ENCODE results near the gene GALNT1.

The GALNT1 gene

GRCh38 chr18:35618696-35619095 lies 37.2 kb downstream of the GALNT1 start:
- DNase-seq (ENCODE audit: low read depth) = no peak

- no peak for DNase-seq (ENCODE audit: low read depth)
These were observed 37.9 kb downstream of the GALNT1 start for GRCh38 chr18:35619464-35619863.

DNA sequence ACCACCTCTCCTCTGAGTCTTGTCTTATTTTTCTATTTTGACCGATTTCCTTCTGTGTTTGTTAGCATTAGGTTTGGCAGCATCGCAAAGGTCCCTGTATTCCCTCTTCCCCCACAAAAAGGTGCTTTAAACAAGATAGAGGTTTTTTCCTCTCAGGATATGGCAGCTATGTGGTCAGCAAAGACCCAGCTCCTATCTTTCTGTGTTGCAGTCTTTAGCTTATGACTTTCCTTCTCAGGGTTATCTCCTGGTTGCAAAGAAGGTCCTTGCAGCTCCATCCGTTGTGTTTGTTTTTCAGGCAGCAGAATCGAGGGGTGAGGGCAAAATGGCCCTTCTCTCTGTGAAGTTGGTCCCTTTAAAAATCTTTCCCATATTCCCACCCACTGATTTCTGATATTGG lies 38.4 kb downstream of the GALNT1 start:
- DNase-seq (ENCODE audit: low read depth) = no peak

GRCh38 chr18:35620765-35621164 lies 39.2 kb downstream of the GALNT1 start:
- no peak for DNase-seq (ENCODE audit: low read depth)

DNA sequence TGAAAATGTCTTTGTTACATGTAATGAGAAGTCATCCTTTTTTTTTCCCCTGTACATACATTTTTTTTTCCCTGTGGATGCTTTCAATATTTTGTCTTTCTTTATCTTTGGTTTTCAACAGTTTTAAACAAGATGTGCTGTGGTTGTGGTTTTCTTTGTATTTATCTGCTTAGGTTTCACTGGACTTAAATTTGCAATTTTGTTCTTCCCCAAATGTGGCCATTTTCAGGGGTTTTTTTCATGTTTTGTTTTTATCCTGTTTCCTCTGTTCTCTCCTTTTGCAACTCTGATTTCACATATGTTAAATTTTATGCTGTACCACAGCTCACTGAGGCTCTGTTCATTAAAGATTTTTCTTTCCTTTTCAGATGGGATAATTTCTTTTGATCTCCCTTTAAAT lies 41.7 kb downstream of the GALNT1 start:
- no peak for DNase-seq (ENCODE audit: low read depth)

- DNase-seq (ENCODE audit: low read depth) = no peak
These were observed 42.6 kb downstream of the GALNT1 start for GRCh38 chr18:35624146-35624545.

- DNase-seq (ENCODE audit: low read depth) = no peak
These were observed 43.7 kb downstream of the GALNT1 start for GRCh38 chr18:35625232-35625631.

- DNase-seq (ENCODE audit: low read depth) = no peak
These were observed 52.2 kb downstream of the GALNT1 start for GRCh38 chr18:35633761-35634160.

DNA sequence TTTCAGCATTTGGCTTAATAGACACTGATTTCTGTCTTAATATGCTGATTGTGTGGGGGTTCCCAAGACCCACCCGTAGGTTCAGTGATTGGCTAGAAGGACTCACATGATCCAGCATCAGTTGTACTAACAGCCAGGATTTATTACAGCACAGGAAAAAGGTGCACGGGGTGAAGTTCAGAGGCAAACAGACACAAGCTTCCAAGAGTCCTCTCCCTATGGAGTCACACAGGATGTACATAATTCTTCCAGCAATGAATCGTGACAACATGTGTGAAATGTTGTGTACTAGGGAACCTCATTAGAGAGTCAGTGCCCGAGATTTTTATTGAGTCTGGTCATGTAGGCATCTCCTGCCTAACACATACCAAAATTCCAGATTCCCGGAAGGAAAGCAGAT lies 52.8 kb downstream of the GALNT1 start:
- no peak for DNase-seq (ENCODE audit: low read depth)

- no peak for DNase-seq (ENCODE audit: low read depth)
These were observed 53.6 kb downstream of the GALNT1 start for GRCh38 chr18:35635170-35635569.

DNA sequence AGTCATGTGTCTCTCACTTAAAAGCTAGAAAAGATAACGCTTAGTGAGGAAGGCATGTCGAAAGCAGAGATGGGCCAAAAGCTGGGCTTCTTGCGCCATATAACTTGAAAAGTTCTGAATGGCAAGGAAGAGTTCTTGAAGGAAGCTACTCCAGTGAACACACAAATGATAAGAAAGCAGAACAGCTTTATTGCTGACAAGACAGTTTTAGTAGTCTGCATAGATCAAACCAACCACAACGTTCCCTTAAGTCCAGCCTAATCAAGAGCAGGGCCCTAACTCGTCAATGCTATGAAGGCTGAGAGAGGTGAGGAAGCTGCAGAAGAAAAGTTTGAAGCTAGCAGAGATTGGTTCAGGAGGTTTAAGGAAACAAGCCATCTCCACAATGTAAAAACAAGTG lies 55.7 kb downstream of the GALNT1 start:
- DNase-seq (ENCODE audit: low read depth) = no peak

- no peak for DNase-seq (ENCODE audit: low read depth)
These were observed 57.8 kb downstream of the GALNT1 start for GRCh38 chr18:35639296-35639695.

GRCh38 chr18:35641467-35641866 lies 59.9 kb downstream of the GALNT1 start:
- no peak for DNase-seq (ENCODE audit: low read depth)

DNA sequence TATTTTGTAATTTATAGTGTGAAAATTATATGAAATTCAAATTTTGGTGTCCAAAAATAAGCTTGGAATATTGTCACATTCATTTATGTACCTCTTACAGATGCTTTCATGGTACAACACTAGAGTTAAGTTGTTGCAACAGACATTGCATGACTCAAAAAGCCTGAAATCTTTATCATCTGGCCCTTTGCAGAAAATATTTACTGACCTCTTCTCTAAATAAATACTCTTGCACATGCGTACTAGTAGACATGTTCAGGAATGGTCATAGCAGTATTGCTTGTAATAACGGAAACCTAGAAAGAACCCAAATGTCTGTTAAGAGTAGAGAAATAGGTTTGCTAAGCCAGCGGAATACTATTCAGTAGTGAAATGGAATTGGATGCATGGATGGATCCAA lies 60.4 kb downstream of the GALNT1 start:
- no peak for DNase-seq (ENCODE audit: low read depth)

DNA sequence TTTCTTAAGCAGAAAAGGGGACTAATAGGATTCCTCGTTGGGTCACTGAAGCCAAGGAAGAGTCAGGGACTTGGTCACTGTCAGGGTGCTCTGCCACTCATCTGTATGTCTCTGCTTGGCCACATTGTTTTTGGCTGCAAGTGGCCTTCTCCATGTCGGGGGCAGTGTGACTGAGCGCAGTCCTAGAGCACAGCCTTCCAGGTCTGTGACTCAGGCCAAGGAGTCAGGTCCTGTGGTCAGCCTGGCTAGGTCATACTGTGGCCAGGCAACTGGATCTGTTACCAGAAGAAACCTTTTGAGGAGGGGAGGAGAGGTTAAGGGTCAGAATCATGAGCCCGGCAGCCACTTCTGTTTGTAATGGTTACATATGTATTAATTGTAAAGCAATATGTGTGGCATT lies 61.3 kb downstream of the GALNT1 start:
- no peak for DNase-seq (ENCODE audit: low read depth)

DNA sequence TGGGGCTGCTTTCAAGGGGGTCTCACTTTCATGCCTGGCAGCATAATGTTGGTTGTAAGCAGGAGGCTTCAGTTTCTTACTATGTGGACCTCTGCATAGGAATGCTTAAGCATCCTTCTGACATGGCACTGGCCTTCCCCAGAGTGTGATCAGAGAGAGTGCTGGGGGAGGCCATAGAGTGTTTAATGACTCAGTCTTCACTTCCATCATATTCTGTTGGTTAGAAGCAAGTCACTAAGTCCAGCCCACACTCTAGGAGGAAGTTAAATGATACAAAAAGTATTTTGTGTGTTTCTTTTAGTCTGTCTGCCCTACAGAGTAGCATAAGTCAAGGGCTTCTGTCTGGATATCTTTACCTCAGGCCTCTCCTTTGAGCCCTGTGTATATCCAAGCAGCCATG lies 64.9 kb downstream of the GALNT1 start:
- no peak for DNase-seq (ENCODE audit: low read depth)

DNA sequence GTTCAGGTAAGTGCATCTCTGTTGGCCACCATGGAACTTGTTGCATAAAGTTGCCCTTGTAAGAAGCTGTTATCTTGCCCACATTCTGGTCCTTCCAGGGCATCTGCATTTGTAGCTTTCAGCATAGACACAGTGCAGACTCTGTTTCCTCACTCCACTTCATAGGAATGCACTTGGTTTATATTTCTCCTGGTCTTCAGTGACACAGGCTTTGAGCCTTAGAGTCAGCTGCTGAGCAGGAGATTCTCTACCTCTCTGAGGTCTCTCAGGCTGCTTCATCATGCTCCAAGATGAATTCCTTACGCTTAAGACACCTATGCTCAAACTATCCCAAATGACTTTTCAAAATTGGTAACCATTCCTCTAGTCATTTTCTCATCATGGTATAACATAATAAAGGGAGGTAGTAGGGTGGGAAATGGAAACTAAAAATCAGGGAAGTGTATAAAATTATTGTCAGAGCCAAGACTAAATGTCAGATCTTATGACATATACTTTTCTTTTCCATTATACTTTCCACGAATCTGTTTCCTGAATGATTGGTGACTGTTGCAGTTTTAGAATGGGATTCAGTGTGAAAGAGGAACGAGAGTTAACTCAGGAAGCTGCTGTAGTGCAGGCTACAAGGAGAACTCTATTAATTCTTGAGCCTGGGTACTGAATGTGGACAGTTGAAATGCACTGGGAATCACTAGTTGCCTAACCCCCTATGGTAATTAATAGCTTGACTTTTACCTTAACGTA lies 72.0 kb downstream of the GALNT1 start:
- no peak for DNase-seq (ENCODE audit: low read depth)

DNA sequence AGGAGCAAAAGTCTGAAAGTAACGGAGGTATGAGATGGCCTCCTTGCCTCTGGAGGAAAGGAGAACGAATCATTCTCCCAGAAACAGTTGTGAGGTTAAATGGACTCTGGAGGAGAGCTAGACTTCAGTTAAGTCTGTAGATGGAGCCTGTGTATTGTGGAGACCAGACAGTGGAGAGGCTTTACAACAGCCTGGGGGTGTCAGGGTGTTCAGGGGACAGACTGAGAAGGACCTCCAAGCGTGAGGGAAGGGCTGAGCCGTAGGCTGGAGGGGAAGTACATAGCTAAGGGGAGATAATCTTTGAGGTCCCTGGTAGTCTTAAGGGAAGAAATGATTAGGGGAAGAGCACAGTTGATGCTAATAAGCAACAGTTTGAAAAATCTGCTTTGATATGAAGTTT lies 76.6 kb downstream of the GALNT1 start:
- no peak for DNase-seq (ENCODE audit: low read depth)

GRCh38 chr18:35661483-35662146 lies 80.1 kb downstream of the GALNT1 start:
- no peak for DNase-seq (ENCODE audit: low read depth)

- DNase-seq (ENCODE audit: low read depth) = no peak
These were observed 80.9 kb downstream of the GALNT1 start for GRCh38 chr18:35662293-35663062.

GRCh38 chr18:35671966-35672603 lies 90.5 kb downstream of the GALNT1 start:
- DNase-seq (ENCODE audit: low read depth) = no peak

DNA sequence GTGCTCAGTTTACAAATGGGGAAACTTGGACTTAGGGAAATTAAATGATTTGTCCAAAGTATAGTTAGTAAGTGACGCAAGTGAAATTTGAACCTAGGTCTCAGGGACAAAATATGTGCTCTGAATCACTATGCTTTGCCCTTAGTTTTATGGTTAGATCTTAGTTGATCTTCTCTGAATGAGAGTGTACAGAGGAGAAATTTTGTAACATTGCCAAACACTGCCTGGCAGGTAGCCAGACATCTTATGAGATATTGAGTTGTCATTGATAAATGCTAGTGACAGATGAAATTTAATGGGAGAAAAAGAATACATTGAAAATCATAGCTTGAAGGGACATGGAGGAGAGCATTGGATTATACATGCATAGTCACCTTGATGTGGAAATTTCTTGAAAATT lies 91.4 kb downstream of the GALNT1 start:
- DNase-seq (ENCODE audit: low read depth) = no peak

DNA sequence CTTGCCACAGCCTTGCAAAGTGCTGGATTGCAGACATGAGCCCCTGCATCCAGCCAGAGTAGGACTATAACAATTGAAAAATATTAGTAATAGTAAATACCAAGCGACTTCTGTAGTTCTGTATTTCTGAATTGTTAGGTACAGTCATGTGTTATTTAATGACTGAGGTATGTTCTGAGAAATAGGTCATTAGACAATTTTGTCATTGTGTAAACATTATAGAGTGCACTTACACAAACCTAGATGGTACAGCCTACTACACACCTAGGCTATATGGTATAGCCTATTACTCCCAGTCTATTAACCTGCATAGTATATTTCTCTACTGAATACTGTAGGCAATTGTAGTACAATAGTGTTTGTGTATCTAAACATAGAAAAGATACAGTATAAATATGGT lies 92.1 kb downstream of the GALNT1 start:
- DNase-seq (ENCODE audit: low read depth) = no peak

Data from stimulated activated CD8-positive, alpha-beta memory T cell treated with anti-CD3 and anti-CD28 coated beads, Interleukin-15, amount 100 ng/mL, for 1 hour (primary cell).